H1 (cell line): Measurements from ENCODE around the gene ACVR1. TPM values are rescaled to one million over a fixed set of nuclear protein-coding genes. Genes with fewer than 3 reads are reported as not detected.

Experiments
- CBX5 ChIP-seq: fragments of 300-800, 300-1000 bp; sonication (generic); IDR thresholded peaks from 2 replicates; pipeline ENCODE4 v1.7.1; 2016; ENCODE audit warnings: antibody characterized with exemption, low read length, low read depth
- GABPA ChIP-seq: IDR thresholded peaks from 2 replicates; pipeline ENCODE4 v1.6.1; 2011; ENCODE audit warnings: mild to moderate bottlenecking, low read length, moderate library complexity, borderline replicate concordance; ENCODE audit not compliant: insufficient read depth
- RNF2 ChIP-seq: fragments of 200-900, 300-1000 bp; sonication (generic); IDR thresholded peaks from 2 replicates; pipeline ENCODE4 v1.7.1; 2016; ENCODE audit warnings: borderline replicate concordance, low read depth, mild to moderate bottlenecking, antibody characterized with exemption, low read length; ENCODE audit not compliant: poor library complexity, severe bottlenecking; ENCODE audit errors: missing control alignments
- SUZ12 ChIP-seq: fragments of 200-600 bp; sonication (generic); IDR thresholded peaks from 2 replicates; pipeline ENCODE4 v1.6.1; 2012; ENCODE audit warnings: mild to moderate bottlenecking, inconsistent platforms, low read length, moderate library complexity, mixed read lengths
- polyA plus RNA-seq, 7 experiments: library from polyadenylated mRNA; depleted of rRNA in 3 of 7; stranded (reverse) in 5 of 7; unstranded in 2 of 7; fragments of >200 nt in 5 of 7; fragments of 200-250 nt in 2 of 7; gene quantifications; 1 replicate in 5 of 7; 2 replicates in 1 of 7; 4 replicates in 1 of 7; pipeline versions ENCODE4 v1.2.1 to v1.2.3, GENCODE V29; 2011 to 2013; ENCODE audit warnings: missing spikeins in 2 of 7, mixed read lengths in 2 of 7
- total RNA-seq: library from RNA; stranded (reverse); fragmentation: NEBNext Ultra II Directional; extraction: Animal tissue kit (Norgen Biotek cat#: 25700); gene quantifications from 2 replicates; pipeline ENCODE4 v1.2.1, GENCODE V29; 2021

The ACVR1 gene
- total and polyA plus RNA-seq, 2 of the 8 experiments (the other 6 are each of a cell fraction or from before 2014, with no cell fraction given), result 8.5 to 17.7 TPM

- TF ChIP-seq CBX5 (no peak), GABPA (no peak), RNF2 (no peak), SUZ12 (no peak)
These were observed 62.7 kb downstream of the ACVR1 start (continued) for GRCh38 chr2:157813467-157813866.
